HL-60/S4 (cell line): ENCODE measurements around the gene KCNMB2.
"Not testable (repeated sequence)": the region's sequence is repeated elsewhere in the genome, so short reads cannot be mapped to it uniquely, and the experiment has no call there.

Experiments
- in situ Hi-C: fragments of 300-500 bp; cut with MboI; formaldehyde crosslinking; loops from 2 replicates; pipeline ENCODE4 v1.14.3; 2022; ENCODE audit warnings: low sequenced_read_pairs

Gene KCNMB2

GRCh38 chr3:178849199-178849910 lies 313.1 kb downstream of the KCNMB2 start:
- in situ Hi-C loops: no loop called here

GRCh38 chr3:178850450-178851190 lies 314.4 kb downstream of the KCNMB2 start:
- in situ Hi-C loops: no loop called here

- in situ Hi-C loops: no loop called here
Measured at GRCh38 chr3:178851564-178851963, 315.3 kb downstream of the KCNMB2 start.

GRCh38 chr3:178856804-178857203 lies 320.6 kb downstream of the KCNMB2 start:
- in situ Hi-C loops: no loop called here

GRCh38 chr3:178859386-178859785 lies 323.1 kb downstream of the KCNMB2 start:
- in situ Hi-C loops: no loop called here

- in situ Hi-C loops: not testable (repeated sequence)
Measured at GRCh38 chr3:178859900-178860436, 323.7 kb downstream of the KCNMB2 start.

- in situ Hi-C loops: no loop called here
Measured at GRCh38 chr3:178868681-178869080, 332.4 kb downstream of the KCNMB2 start.

GRCh38 chr3:178870085-178870484 lies 333.8 kb downstream of the KCNMB2 start:
- in situ Hi-C loops: no loop called here

GRCh38 chr3:178875157-178875556 lies 338.9 kb downstream of the KCNMB2 start:
- in situ Hi-C loops: no loop called here

- in situ Hi-C loops: no loop called here
Measured at GRCh38 chr3:178875836-178876235, 339.6 kb downstream of the KCNMB2 start.

- in situ Hi-C loops: no loop called here
Measured at GRCh38 chr3:178880274-178880673, 344.0 kb downstream of the KCNMB2 start.
